Mucosa of descending colon (tissue), 3 donors: Measurements from ENCODE around the gene ZNF674. TPM values are rescaled to one million over a fixed set of nuclear protein-coding genes. Genes with fewer than 3 reads are reported as not detected.

Source experiments
- ATAC-seq: fragments of 200-7000 bp; cut with Tn5 transposase; one replicate; pipeline ENCODE4 v1.9.1; 2020; ENCODE audit warnings: mild to moderate bottlenecking, moderate library complexity
- DNase-seq, 3 donors: peaks; one replicate each; pipeline ENCODE4 v3.0.0-alpha.2; 2020
- H3K36me3 ChIP-seq: fragments of 200-600 bp; one replicate; pipeline ENCODE4 v1.8.0; 2021; ENCODE audit warnings: low read depth, mild to moderate bottlenecking
- H3K4me1 ChIP-seq: fragments of 200-600 bp; one replicate; pipeline ENCODE4 v1.8.0; 2021; ENCODE audit warnings: low read depth, mild to moderate bottlenecking
- H3K4me3 ChIP-seq: fragments of 200-600 bp; one replicate; pipeline ENCODE4 v1.8.0; 2021; ENCODE audit warnings: mild to moderate bottlenecking
- H3K9me3 ChIP-seq: fragments of 200-600 bp; one replicate; pipeline ENCODE4 v1.8.0; 2021; ENCODE audit warnings: mild to moderate bottlenecking
- CTCF ChIP-seq: fragments of 200-600 bp; IDR thresholded peaks from one replicate; pipeline ENCODE4 v1.8.0; 2022; ENCODE audit warnings: antibody characterized with exemption, mild to moderate bottlenecking
- intact Hi-C, 2 donors: fragments of 100-400 bp; cut with DNase I in 1 of 2; cut with micrococcal nuclease in 1 of 2; formaldehyde crosslinking; loops; one replicate each; pipeline versions ENCODE4 v1.11.0 to v1.11.1; 2022; cut with DNase I, micrococcal nuclease
- total RNA-seq, 3 donors: library from RNA; stranded (reverse); fragmentation: NEBNext Ultra II Directional in 2 of 3; extraction: Animal tissue kit (Norgen Biotek cat#: 25700) in 2 of 3; gene quantifications; one replicate each; pipeline versions ENCODE4 v1.2.1 to v1.2.4, GENCODE V29; 2021 to 2023
- donor health status: DM: no; HTN: no; CAD: no; lungs with moderate emphysema.
- donor health status: DM: no; HTN: no; CAD: no.
- donor health status: DM: no; HTN: yes; CAD: no.

Gene ZNF674
- total RNA-seq, 3 donors from 2014 or later: 4.7 to 6.6 (median 5.8) TPM

GRCh38 chrX:46584736-46585135, 39.5 kb upstream of the ZNF674 start:
- intact Hi-C loops: no loop called here
- ATAC-seq: no peak

GRCh38 chrX:46582966-46583365, 37.7 kb upstream of the ZNF674 start:
- ATAC-seq (no peak), DNase-seq (no peak)
- no peak for TF ChIP-seq CTCF
- Histone ChIP-seq H3K36me3 (no peaks in the 10 kb centered on the region), H3K4me3 (no peak overlapping the region), H3K9me3 (no peaks in the 10 kb centered on the region), H3K4me1 (no peaks in the 10 kb centered on the region)
- intact Hi-C loops: no loop called here

More at GRCh38 chrX:46584736-46585135, 39.5 kb upstream of the ZNF674 start:
- no peaks in the 10 kb centered on the region for H3K9me3 ChIP-seq
- no peaks in the 10 kb centered on the region for H3K4me1 ChIP-seq
- TF ChIP-seq CTCF: no peak
- H3K4me3 ChIP-seq: no peak overlapping the region
- H3K36me3 ChIP-seq: no peaks in the 10 kb centered on the region
- no peak for DNase-seq

- Histone ChIP-seq H3K36me3 (no peaks in the 10 kb centered on the region), H3K4me3 (no peak overlapping the region), H3K9me3 (no peaks in the 10 kb centered on the region), H3K4me1 (no peaks in the 10 kb centered on the region)
- DNase-seq: no peak
- intact Hi-C loops: no loop called here
- no peak for TF ChIP-seq CTCF
- no peak for ATAC-seq
Observed at GRCh38 chrX:46582325-46582724, 37.1 kb upstream of the ZNF674 start.

- H3K4me1 ChIP-seq: no peaks in the 10 kb centered on the region
- no peak for TF ChIP-seq CTCF
- intact Hi-C loops: no loop called here
- no peak for ATAC-seq
- no peaks in the 10 kb centered on the region for H3K9me3 ChIP-seq
- DNase-seq: no peak
- H3K4me3 ChIP-seq: no peak overlapping the region
- H3K36me3 ChIP-seq: no peaks in the 10 kb centered on the region
Observed at GRCh38 chrX:46580613-46581012, 35.4 kb upstream of the ZNF674 start.

- H3K4me1 ChIP-seq: peaks cover 6% of the 10 kb centered on the region
- H3K9me3 ChIP-seq: no peaks in the 10 kb centered on the region
- ATAC-seq: no peak
- no peak for TF ChIP-seq CTCF
- no peak overlapping the region for H3K4me3 ChIP-seq
- intact Hi-C loops: no loop called here
- DNase-seq: no peak
- H3K36me3 ChIP-seq: no peaks in the 10 kb centered on the region
Observed at GRCh38 chrX:46579250-46579649, 34.0 kb upstream of the ZNF674 start.
